ENCODE data around the gene IL31. TPM values are rescaled to one million over a fixed set of nuclear protein-coding genes. Genes with fewer than 3 reads are reported as not detected.
A peak's percentile ranks its signal among the peaks of the same experiment; 100 is the strongest.

Gene IL31
- total RNA-seq, 1 donor from 2014 or later: not detected

GRCh38 chr12:122128481-122128880, 45.5 kb downstream of the IL31 start:
- DNase-seq (ENCODE audit: low spot score): no peak

GRCh38 chr12:122127839-122128238, 46.2 kb downstream of the IL31 start:
- no peak for DNase-seq (ENCODE audit: low spot score)

GRCh38 chr12:122126713-122127597, 47.1 kb downstream of the IL31 start:
- no peak for DNase-seq (ENCODE audit: low spot score)

GRCh38 chr12:122126342-122126635, 47.7 kb downstream of the IL31 start:
- no peak for DNase-seq (ENCODE audit: low spot score)

- no peak for DNase-seq (ENCODE audit: low spot score)
Measured at GRCh38 chr12:122125452-122126341, 48.3 kb downstream of the IL31 start.

GRCh38 chr12:122124370-122124769, 49.7 kb downstream of the IL31 start:
- DNase-seq (ENCODE audit: low spot score): no peak

GRCh38 chr12:122123761-122124145, 50.3 kb downstream of the IL31 start:
- no peak for DNase-seq (ENCODE audit: low spot score)

GRCh38 chr12:122123051-122123760, 50.8 kb downstream of the IL31 start:
- peak; percentile 83 for DNase-seq (ENCODE audit: low spot score)

Other genes with a start within 250 kb of the IL31 start
- gene BCL7A, start 152.3 kb downstream of the IL31 start, total RNA-seq: 14.8 TPM
- 72.2 TPM for gene MLXIP, start 95.5 kb downstream of the IL31 start, total RNA-seq
- 0.86 TPM for gene LRRC43, start 8.9 kb upstream of the IL31 start, total RNA-seq
- not detected for gene B3GNT4, start 29.5 kb upstream of the IL31 start, total RNA-seq
- gene DIABLO, start 51.8 kb upstream of the IL31 start, total RNA-seq: 62.2 TPM
- gene VPS33A, start 92.3 kb upstream of the IL31 start, total RNA-seq: 19.9 TPM
- gene CLIP1, start 248.4 kb upstream of the IL31 start, total RNA-seq: 110 TPM